ENCODE results near the gene RWDD4.

The RWDD4 gene

GRCh38 chr4:183675625-183676024, 16.6 kb upstream of the RWDD4 start:
- Histone ChIP-seq H3K4me1 (ENCODE audit: control insufficient read depth in 1 of 2, insufficient read depth in 2 of 2, low read length in 2 of 2) (no peaks in the 10 kb centered on the region), H3K9ac (ENCODE audit: low read length) (no peak overlapping the region), H3K4ac (ENCODE audit: low read depth, low read length) (no peak overlapping the region), H3K4me3 (ENCODE audit: low read depth, low read length) (no peak overlapping the region), H2BK120ac (ENCODE audit: insufficient read depth, low read length, poor library complexity) (no peak overlapping the region), H3K79me2 (ENCODE audit: control insufficient read depth, insufficient read depth, low read length, poor library complexity) (no peaks in the 10 kb centered on the region), H3K27ac (ENCODE audit: low read depth, low read length) (no peak overlapping the region), H3K9me3 (ENCODE audit: insufficient read depth, low read depth, low read length) (no peaks in the 10 kb centered on the region), H3K27me3 (ENCODE audit: insufficient read depth, low read length) (no peaks in the 10 kb centered on the region), H4K91ac (ENCODE audit: low read depth, low read length) (no peak overlapping the region), H3K36me3 (ENCODE audit: control insufficient read depth in 1 of 2, insufficient read depth in 2 of 2, low read length in 2 of 2) (peaks cover 3 to 5% of the 10 kb centered on the region in 2 experiments), H4K8ac (ENCODE audit: low read depth, low read length) (no peak overlapping the region), H2AK5ac (ENCODE audit: low read length) (no peak overlapping the region), H2AFZ (ENCODE audit: insufficient read depth, low read length, poor library complexity) (no peak overlapping the region), H3K4me2 (ENCODE audit: low read length) (no peak overlapping the region), H2BK5ac (ENCODE audit: low read depth, low read length, poor library complexity) (no peak overlapping the region), H4K12ac (ENCODE audit: low read depth, low read length) (no peak overlapping the region), H3K23ac (ENCODE audit: low read length) (no peak overlapping the region), H3K18ac (ENCODE audit: low read length) (no peak overlapping the region), H3K79me1 (ENCODE audit: low read length) (no peaks in the 10 kb centered on the region), H2BK12ac (ENCODE audit: low read length) (no peak overlapping the region), H3K14ac (ENCODE audit: low read length) (no peak overlapping the region)
- no CpG with 5 or more reads among the region's 4 CpGs for WGBS (ENCODE audit: extremely low coverage, insufficient coverage, insufficient read length)
- DNase-seq = no peak

- Histone ChIP-seq H3K79me2 (ENCODE audit: control insufficient read depth, insufficient read depth, low read length, poor library complexity) (no peaks in the 10 kb centered on the region), H3K4me2 (ENCODE audit: low read length) (no peak overlapping the region), H3K4me1 (ENCODE audit: control insufficient read depth in 1 of 2, insufficient read depth in 2 of 2, low read length in 2 of 2) (no peaks in the 10 kb centered on the region), H2BK120ac (ENCODE audit: insufficient read depth, low read length, poor library complexity) (no peak overlapping the region), H3K18ac (ENCODE audit: low read length) (no peak overlapping the region), H3K9me3 (ENCODE audit: insufficient read depth, low read depth, low read length) (no peaks in the 10 kb centered on the region), H4K91ac (ENCODE audit: low read depth, low read length) (no peak overlapping the region), H2AK5ac (ENCODE audit: low read length) (no peak overlapping the region), H3K4me3 (ENCODE audit: low read depth, low read length) (no peak overlapping the region), H2BK5ac (ENCODE audit: low read depth, low read length, poor library complexity) (no peak overlapping the region), H3K27ac (ENCODE audit: low read depth, low read length) (no peak overlapping the region), H2AFZ (ENCODE audit: insufficient read depth, low read length, poor library complexity) (no peak overlapping the region), H2BK12ac (ENCODE audit: low read length) (no peak overlapping the region), H3K9ac (ENCODE audit: low read length) (no peak overlapping the region), H3K79me1 (ENCODE audit: low read length) (no peaks in the 10 kb centered on the region), H3K23ac (ENCODE audit: low read length) (no peak overlapping the region), H4K8ac (ENCODE audit: low read depth, low read length) (no peak overlapping the region), H3K14ac (ENCODE audit: low read length) (no peak overlapping the region), H3K27me3 (ENCODE audit: insufficient read depth, low read length) (no peaks in the 10 kb centered on the region), H4K12ac (ENCODE audit: low read depth, low read length) (no peak overlapping the region), H3K4ac (ENCODE audit: low read depth, low read length) (no peak overlapping the region), H3K36me3 (ENCODE audit: control insufficient read depth in 1 of 2, insufficient read depth in 2 of 2, low read length in 2 of 2) (peaks cover 9 to 10% of the 10 kb centered on the region in 2 experiments)
- WGBS (ENCODE audit: extremely low coverage, insufficient coverage, insufficient read length) = no CpG with 5 or more reads among the region's 3 CpGs
- no peak for DNase-seq
These were observed 15.2 kb upstream of the RWDD4 start for GRCh38 chr4:183674153-183674552.

GRCh38 chr4:183670960-183671555, 12.1 kb upstream of the RWDD4 start:
- no peak for DNase-seq
- H3K23ac ChIP-seq (ENCODE audit: low read length) = no peak overlapping the region
- H2AK5ac ChIP-seq (ENCODE audit: low read length) = no peak overlapping the region
- no peak overlapping the region for H2BK12ac ChIP-seq (ENCODE audit: low read length)
- H3K27ac ChIP-seq (ENCODE audit: low read depth, low read length) = no peak overlapping the region
- no peak overlapping the region for H3K9ac ChIP-seq (ENCODE audit: low read length)
- no peaks in the 10 kb centered on the region for H3K27me3 ChIP-seq (ENCODE audit: insufficient read depth, low read length)
- no peak overlapping the region for H4K8ac ChIP-seq (ENCODE audit: low read depth, low read length)
- peaks cover 12% of the 10 kb centered on the region in 2 experiments for H3K36me3 ChIP-seq (ENCODE audit: control insufficient read depth in 1 of 2, insufficient read depth in 2 of 2, low read length in 2 of 2)
- no peak overlapping the region for H4K91ac ChIP-seq (ENCODE audit: low read depth, low read length)
- H3K14ac ChIP-seq (ENCODE audit: low read length) = no peak overlapping the region
- WGBS (ENCODE audit: extremely low coverage, insufficient coverage, insufficient read length) = no CpG with 5 or more reads among the region's 12 CpGs
- no peak overlapping the region for H2BK120ac ChIP-seq (ENCODE audit: insufficient read depth, low read length, poor library complexity)
- H2BK5ac ChIP-seq (ENCODE audit: low read depth, low read length, poor library complexity) = no peak overlapping the region
- H3K4ac ChIP-seq (ENCODE audit: low read depth, low read length) = no peak overlapping the region
- no peak overlapping the region for H3K18ac ChIP-seq (ENCODE audit: low read length)
- no peak overlapping the region for H4K12ac ChIP-seq (ENCODE audit: low read depth, low read length)
- H3K4me2 ChIP-seq (ENCODE audit: low read length) = no peak overlapping the region
- H3K79me1 ChIP-seq (ENCODE audit: low read length) = no peaks in the 10 kb centered on the region
- H2AFZ ChIP-seq (ENCODE audit: insufficient read depth, low read length, poor library complexity) = no peak overlapping the region
- no peak overlapping the region for H3K4me3 ChIP-seq (ENCODE audit: low read depth, low read length)
- no peaks in the 10 kb centered on the region for H3K9me3 ChIP-seq (ENCODE audit: insufficient read depth, low read depth, low read length)
- no peaks in the 10 kb centered on the region for H3K79me2 ChIP-seq (ENCODE audit: control insufficient read depth, insufficient read depth, low read length, poor library complexity)
- H3K4me1 ChIP-seq (ENCODE audit: control insufficient read depth in 1 of 2, insufficient read depth in 2 of 2, low read length in 2 of 2) = no peaks in the 10 kb centered on the region

GRCh38 chr4:183670251-183670650, 11.3 kb upstream of the RWDD4 start:
- H2AFZ ChIP-seq (ENCODE audit: insufficient read depth, low read length, poor library complexity) = no peak overlapping the region
- no peak for DNase-seq
- no peak overlapping the region for H2AK5ac ChIP-seq (ENCODE audit: low read length)
- no CpG with 5 or more reads among the region's 3 CpGs for WGBS (ENCODE audit: extremely low coverage, insufficient coverage, insufficient read length)
- H2BK5ac ChIP-seq (ENCODE audit: low read depth, low read length, poor library complexity) = no peak overlapping the region
- H3K4me2 ChIP-seq (ENCODE audit: low read length) = no peak overlapping the region
- no peak overlapping the region for H3K27ac ChIP-seq (ENCODE audit: low read depth, low read length)
- H2BK12ac ChIP-seq (ENCODE audit: low read length) = no peak overlapping the region
- H3K9ac ChIP-seq (ENCODE audit: low read length) = no peak overlapping the region
- H4K12ac ChIP-seq (ENCODE audit: low read depth, low read length) = no peak overlapping the region
- no peak overlapping the region for H3K4me3 ChIP-seq (ENCODE audit: low read depth, low read length)
- H3K27me3 ChIP-seq (ENCODE audit: insufficient read depth, low read length) = no peaks in the 10 kb centered on the region
- no peak overlapping the region for H4K91ac ChIP-seq (ENCODE audit: low read depth, low read length)
- no peak overlapping the region for H3K18ac ChIP-seq (ENCODE audit: low read length)
- H2BK120ac ChIP-seq (ENCODE audit: insufficient read depth, low read length, poor library complexity) = no peak overlapping the region
- no peak overlapping the region for H3K23ac ChIP-seq (ENCODE audit: low read length)
- H4K8ac ChIP-seq (ENCODE audit: low read depth, low read length) = no peak overlapping the region
- no peaks in the 10 kb centered on the region for H3K9me3 ChIP-seq (ENCODE audit: insufficient read depth, low read depth, low read length)
- H3K79me2 ChIP-seq (ENCODE audit: control insufficient read depth, insufficient read depth, low read length, poor library complexity) = no peaks in the 10 kb centered on the region
- no peak overlapping the region for H3K4ac ChIP-seq (ENCODE audit: low read depth, low read length)
- H3K79me1 ChIP-seq (ENCODE audit: low read length) = no peaks in the 10 kb centered on the region
- H3K14ac ChIP-seq (ENCODE audit: low read length) = no peak overlapping the region
- H3K4me1 ChIP-seq (ENCODE audit: control insufficient read depth in 1 of 2, insufficient read depth in 2 of 2, low read length in 2 of 2) = no peaks in the 10 kb centered on the region
- peaks cover 12 to 16% of the 10 kb centered on the region in 2 experiments for H3K36me3 ChIP-seq (ENCODE audit: control insufficient read depth in 1 of 2, insufficient read depth in 2 of 2, low read length in 2 of 2)
